ENCODE measurements around the gene FLYWCH2. TPM values are rescaled to one million over a fixed set of nuclear protein-coding genes. Genes with fewer than 3 reads are reported as not detected.

Gene FLYWCH2
- total RNA-seq, 1 donor = 47.1 TPM

DNA sequence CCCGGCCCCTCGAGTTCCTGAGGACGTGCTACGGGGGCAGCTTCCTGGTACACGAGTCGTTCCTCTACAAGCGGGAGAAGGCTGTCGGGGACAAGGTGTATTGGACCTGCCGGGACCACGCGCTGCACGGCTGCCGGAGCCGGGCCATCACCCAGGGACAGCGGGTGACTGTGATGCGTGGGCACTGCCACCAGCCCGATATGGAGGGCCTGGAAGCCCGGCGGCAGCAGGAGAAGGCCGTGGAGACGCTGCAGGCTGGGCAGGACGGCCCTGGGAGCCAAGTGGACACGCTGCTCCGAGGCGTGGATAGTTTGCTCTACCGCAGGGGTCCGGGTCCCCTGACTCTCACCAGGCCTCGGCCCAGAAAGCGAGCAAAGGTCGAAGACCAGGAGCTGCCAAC is 50.1 kb downstream of the FLYWCH2 start:
- DNase-seq (ENCODE audit: low read depth) = no peak
- H3K4me3 ChIP-seq (ENCODE audit: low read depth, low read length) = no peak overlapping the region
- TF ChIP-seq, protein P1, sequence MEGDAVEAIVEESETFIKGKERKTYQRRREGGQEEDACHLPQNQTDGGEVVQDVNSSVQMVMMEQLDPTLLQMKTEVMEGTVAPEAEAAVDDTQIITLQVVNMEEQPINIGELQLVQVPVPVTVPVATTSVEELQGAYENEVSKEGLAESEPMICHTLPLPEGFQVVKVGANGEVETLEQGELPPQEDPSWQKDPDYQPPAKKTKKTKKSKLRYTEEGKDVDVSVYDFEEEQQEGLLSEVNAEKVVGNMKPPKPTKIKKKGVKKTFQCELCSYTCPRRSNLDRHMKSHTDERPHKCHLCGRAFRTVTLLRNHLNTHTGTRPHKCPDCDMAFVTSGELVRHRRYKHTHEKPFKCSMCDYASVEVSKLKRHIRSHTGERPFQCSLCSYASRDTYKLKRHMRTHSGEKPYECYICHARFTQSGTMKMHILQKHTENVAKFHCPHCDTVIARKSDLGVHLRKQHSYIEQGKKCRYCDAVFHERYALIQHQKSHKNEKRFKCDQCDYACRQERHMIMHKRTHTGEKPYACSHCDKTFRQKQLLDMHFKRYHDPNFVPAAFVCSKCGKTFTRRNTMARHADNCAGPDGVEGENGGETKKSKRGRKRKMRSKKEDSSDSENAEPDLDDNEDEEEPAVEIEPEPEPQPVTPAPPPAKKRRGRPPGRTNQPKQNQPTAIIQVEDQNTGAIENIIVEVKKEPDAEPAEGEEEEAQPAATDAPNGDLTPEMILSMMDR (IDR thresholded peaks at IDR 0.05; ENCODE audit: insufficient read depth, low read depth, low read length) = no peak

DNA sequence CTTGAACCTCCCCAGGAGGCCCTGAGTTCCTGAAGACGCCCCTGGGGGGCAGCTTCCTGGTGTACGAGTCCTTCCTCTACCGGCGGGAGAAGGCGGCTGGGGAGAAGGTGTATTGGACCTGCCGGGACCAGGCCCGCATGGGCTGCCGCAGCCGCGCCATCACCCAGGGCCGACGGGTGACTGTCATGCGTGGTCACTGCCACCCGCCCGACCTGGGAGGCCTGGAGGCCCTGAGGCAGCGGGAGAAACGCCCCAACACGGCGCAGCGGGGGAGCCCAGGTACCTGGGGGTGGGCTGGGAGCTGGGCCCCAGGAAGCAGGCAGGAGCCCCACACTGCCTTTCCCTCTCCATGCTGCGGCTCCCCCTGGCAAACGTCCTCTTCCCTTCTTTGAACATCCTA is 50.7 kb downstream of the FLYWCH2 start:
- TF ChIP-seq, protein P1 (IDR thresholded peaks at IDR 0.05; ENCODE audit: insufficient read depth, low read depth, low read length) = no peak
- DNase-seq (ENCODE audit: low read depth) = no peak
- no peak overlapping the region for H3K4me3 ChIP-seq (ENCODE audit: low read depth, low read length)

DNA sequence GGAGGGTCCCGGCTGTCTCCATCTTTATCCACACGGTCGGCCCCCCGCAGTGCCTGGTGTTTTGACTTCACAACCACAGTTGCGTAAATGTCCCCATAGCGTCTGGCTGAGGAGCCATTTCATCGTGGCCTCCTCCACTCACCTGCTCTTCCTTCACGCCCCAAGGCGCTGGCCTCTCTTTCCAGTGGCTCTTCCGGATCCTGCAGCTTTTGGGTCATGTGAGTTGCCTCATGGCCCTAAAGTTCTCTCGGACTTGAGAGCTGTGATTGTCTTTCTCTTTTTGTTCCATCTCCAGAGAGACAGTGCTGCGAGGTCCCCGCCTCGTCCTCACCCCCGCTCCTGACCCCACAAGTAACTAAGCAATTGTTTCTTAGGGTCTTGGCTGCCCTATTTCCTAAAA is 51.4 kb downstream of the FLYWCH2 start:
- no peak overlapping the region for H3K4me3 ChIP-seq (ENCODE audit: low read depth, low read length)
- TF ChIP-seq, protein P1 (IDR thresholded peaks at IDR 0.05; ENCODE audit: insufficient read depth, low read depth, low read length) = no peak
- DNase-seq (ENCODE audit: low read depth) = no peak

DNA sequence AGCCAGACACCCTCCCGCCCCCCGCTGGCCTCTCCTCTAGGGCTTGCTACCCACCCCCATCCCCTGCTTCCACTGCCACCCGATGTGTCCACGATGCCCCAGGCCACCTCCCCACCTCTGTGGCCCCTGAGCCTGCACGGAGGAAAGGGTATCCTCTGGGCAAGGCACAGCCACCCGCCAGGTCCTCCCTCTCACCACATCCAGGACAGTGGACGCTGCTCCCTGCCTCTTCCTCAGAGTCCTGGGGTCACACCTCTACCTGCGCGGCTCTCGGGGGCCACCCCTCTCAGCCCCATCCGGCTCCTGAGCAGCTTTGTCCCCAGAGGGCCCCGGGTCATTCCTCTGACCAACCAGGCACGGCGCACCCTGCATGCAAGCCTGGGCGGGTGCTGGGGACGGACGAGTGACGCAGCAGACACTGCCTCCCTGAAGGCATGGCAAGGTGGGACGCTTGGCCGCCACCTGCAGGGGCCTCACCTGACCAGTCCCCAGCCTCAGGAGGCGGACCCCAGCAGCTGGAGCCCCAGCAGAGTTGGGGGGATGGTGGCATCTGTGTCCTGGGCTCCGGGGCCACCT is 53.5 kb downstream of the FLYWCH2 start:
- H3K4me3 ChIP-seq (ENCODE audit: low read depth, low read length) = no peak overlapping the region
- no peak for DNase-seq (ENCODE audit: low read depth)
- TF ChIP-seq, protein P1 (IDR thresholded peaks at IDR 0.05; ENCODE audit: insufficient read depth, low read depth, low read length) = no peak

DNA sequence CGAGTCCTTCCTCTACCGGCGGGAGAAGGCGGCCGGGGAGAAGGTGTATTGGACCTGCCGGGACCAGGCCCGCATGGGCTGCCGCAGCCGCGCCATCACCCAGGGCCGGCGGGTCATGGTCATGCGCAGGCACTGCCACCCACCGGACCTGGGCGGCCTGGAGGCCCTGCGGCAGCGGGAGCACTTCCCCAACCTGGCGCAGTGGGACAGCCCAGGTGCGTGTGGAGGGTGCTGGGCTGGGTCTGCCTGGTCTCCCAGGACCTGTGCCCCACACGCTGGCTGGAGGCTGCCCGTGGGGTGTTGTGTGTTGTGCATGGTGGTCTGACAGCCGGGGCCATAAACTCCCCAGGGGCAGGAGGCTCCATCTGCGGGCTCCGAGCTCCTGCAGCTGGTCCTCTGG is 54.2 kb downstream of the FLYWCH2 start:
- DNase-seq (ENCODE audit: low read depth) = no peak
- no peak overlapping the region for H3K4me3 ChIP-seq (ENCODE audit: low read depth, low read length)
- TF ChIP-seq, protein P1 (IDR thresholded peaks at IDR 0.05; ENCODE audit: insufficient read depth, low read depth, low read length) = no peak

DNA sequence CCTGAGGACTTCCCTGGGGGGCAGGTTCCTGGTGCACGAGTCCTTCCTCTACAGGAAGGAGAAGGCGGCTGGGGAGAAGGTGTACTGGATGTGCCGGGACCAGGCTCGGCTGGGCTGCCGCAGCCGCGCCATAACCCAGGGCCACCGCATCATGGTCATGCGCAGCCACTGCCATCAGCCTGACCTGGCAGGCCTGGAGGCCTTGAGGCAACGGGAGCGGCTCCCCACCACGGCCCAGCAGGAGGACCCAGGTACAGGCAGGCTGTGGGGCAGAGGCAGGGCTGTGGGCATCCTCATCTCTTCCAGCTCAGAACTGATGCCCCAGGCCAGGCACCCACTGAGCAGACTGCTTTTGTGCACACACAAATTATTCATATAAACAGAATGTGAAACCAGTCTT is 55.2 kb downstream of the FLYWCH2 start:
- no peak overlapping the region for H3K4me3 ChIP-seq (ENCODE audit: low read depth, low read length)
- no peak for DNase-seq (ENCODE audit: low read depth)
- TF ChIP-seq, protein P1 (IDR thresholded peaks at IDR 0.05; ENCODE audit: insufficient read depth, low read depth, low read length) = no peak

DNA sequence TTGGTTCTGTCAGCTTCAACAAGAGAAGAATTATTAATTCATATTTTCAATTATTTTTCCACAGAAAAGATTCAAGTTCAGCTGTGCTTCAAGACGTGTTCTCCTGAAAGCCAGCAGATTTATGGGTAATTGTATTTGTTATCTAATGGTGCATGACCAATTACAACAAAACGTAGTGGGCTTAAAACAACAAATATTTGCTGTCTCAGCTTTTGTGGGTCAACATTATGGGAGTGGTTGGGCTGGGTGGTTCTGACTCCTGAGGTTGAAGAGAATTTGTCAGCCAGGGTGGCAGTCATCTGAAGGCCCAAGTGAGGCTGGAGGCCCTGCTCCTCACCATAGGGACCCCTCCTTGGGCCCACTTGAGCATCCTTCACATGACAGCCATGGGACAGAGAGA is 57.0 kb downstream of the FLYWCH2 start:
- H3K4me3 ChIP-seq (ENCODE audit: low read depth, low read length) = no peak overlapping the region
- no peak for DNase-seq (ENCODE audit: low read depth)
- TF ChIP-seq, protein P1 (IDR thresholded peaks at IDR 0.05; ENCODE audit: insufficient read depth, low read depth, low read length) = no peak
